ENCODE data around the gene MED23. TPM values are rescaled to one million over a fixed set of nuclear protein-coding genes. Genes with fewer than 3 reads are reported as not detected.

The MED23 gene
- total and polyA plus RNA-seq, 8 donors: 9.7 to 22.8 (median 13.2) TPM

DNA sequence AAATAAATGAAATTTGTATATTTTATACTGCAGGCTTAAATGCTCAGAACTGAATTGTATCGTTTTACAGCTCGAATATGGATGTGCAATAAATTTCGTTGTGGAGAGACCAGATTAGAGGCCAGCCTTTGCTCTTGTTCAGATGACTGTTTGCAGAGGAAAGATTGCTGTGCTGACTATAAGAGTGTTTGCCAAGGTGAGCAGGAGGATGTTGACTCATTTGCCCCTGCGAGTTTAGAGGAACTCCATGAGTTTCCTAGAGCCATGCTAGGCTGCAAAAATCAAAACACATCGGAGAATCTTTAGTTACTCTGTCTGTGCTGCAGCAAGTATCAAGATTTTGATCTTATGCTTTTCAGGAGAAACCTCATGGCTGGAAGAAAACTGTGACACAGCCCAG is 24.4 kb upstream of the MED23 start:
- Histone ChIP-seq H3K9me3 (no peaks in the 10 kb centered on the region), H3K4me1 (peaks cover 15 to 18% (median 15%) of the 10 kb centered on the region in 3 donors), H3K27me3 (no peaks in the 10 kb centered on the region), H3K4me3 (no peak overlapping the region), H3K36me3 (no peaks in the 10 kb centered on the region), H3K27ac (no peak overlapping the region)
- intact Hi-C loops (cut with DNase I): no loop called here
- no peak for TF ChIP-seq CTCF (IDR thresholded peaks at IDR 0.05)
- peak; percentile 62 to 85 (median 76) for ATAC-seq
- no peak for DNase-seq
- WGBS, 2 donors: 29 to 35% methylated on average over 5 of the region's 5 CpGs
- no peak for FAIRE-seq

DNA sequence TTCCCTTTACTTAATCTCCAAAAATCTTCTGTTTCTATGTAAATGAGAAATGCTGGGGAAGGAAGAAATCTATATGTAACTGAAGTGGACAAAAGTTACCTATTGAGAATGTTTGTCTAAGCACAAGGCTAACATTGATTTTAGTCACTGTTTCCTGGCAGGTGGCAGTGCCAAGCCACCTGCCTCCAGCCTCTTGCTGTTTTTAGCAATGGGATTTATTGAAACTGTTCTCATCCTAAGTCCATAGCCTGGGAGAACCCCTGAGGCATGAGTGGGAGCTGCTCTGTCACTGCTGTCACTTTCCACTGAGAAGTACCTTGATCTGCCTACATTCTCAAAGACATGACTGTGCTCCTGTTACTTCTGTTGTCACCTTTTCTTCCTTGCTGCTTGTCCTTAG is 23.7 kb upstream of the MED23 start:
- H3K27me3 ChIP-seq: no peaks in the 10 kb centered on the region
- no peak for TF ChIP-seq CTCF (IDR thresholded peaks at IDR 0.05)
- no peaks in the 10 kb centered on the region for H3K36me3 ChIP-seq
- no peak overlapping the region for H3K4me3 ChIP-seq
- H3K27ac ChIP-seq: peak overlapping the region in 1 of 4 donors; percentile 54
- intact Hi-C loops (cut with DNase I): no loop called here
- peak; percentile 78 to 94 (median 92) for ATAC-seq
- no peaks in the 10 kb centered on the region for H3K9me3 ChIP-seq
- H3K4me1 ChIP-seq: peaks cover 15 to 18% (median 15%) of the 10 kb centered on the region in 3 donors
- DNase-seq: peak in 3 of 6 donors; percentile 13 to 20 (median 20)
- FAIRE-seq: no peak

- intact Hi-C loops (cut with DNase I): no loop called here
- H3K4me3 ChIP-seq: no peak overlapping the region
Measured at GRCh38 chr6:131646249-131646670, 18.2 kb upstream of the MED23 start.

GRCh38 chr6:131645846-131646245 is 17.8 kb upstream of the MED23 start:
- H3K36me3 ChIP-seq: no peaks in the 10 kb centered on the region
- intact Hi-C loops (cut with DNase I): no loop called here
- no peaks in the 10 kb centered on the region for H3K9me3 ChIP-seq
- no peaks in the 10 kb centered on the region for H3K4me1 ChIP-seq
- no peak overlapping the region for H3K4me3 ChIP-seq
- no peak overlapping the region for H3K27ac ChIP-seq
- no peaks in the 10 kb centered on the region for H3K27me3 ChIP-seq
- no peak for TF ChIP-seq CTCF (IDR thresholded peaks at IDR 0.05)
- DNase-seq (no peak), ATAC-seq (no peak), FAIRE-seq (no peak)
- 93 to 95% methylated on average over 2 of the region's 2 CpGs for WGBS, 2 donors

More at GRCh38 chr6:131646249-131646670, 18.2 kb upstream of the MED23 start:
- H3K36me3 ChIP-seq: no peaks in the 10 kb centered on the region
- no peak for ATAC-seq
- no peaks in the 10 kb centered on the region for H3K9me3 ChIP-seq
- H3K4me1 ChIP-seq: peaks cover 0 to 2% (median 1%) of the 10 kb centered on the region in 3 donors
- no peak for TF ChIP-seq CTCF (IDR thresholded peaks at IDR 0.05)
- DNase-seq: no peak
- no peak overlapping the region for H3K27ac ChIP-seq
- FAIRE-seq: no peak
- H3K27me3 ChIP-seq: no peaks in the 10 kb centered on the region

- Histone ChIP-seq H3K27me3 (no peaks in the 10 kb centered on the region), H3K4me3 (no peak overlapping the region), H3K27ac (no peak overlapping the region), H3K4me1 (no peaks in the 10 kb centered on the region), H3K9me3 (no peaks in the 10 kb centered on the region), H3K36me3 (no peaks in the 10 kb centered on the region)
- WGBS, 2 donors: 62 to 70% methylated on average over 1 of the region's 1 CpG
- no peak for FAIRE-seq
- no peak for DNase-seq
- no peak for ATAC-seq
- TF ChIP-seq CTCF (IDR thresholded peaks at IDR 0.05): no peak
- intact Hi-C loops (cut with DNase I): no loop called here
Measured at GRCh38 chr6:131644921-131645320, 16.9 kb upstream of the MED23 start.
